ENCODE data around the gene GATAD2A. TPM values are rescaled to one million over a fixed set of nuclear protein-coding genes. Genes with fewer than 3 reads are reported as not detected.
A peak's percentile ranks its signal among the peaks of the same experiment; 100 is the strongest.

The GATAD2A gene
- total and polyA plus RNA-seq, 2 donors from 2014 or later, result 18.0 to 91.0 TPM

- no peaks in the 10 kb centered on the region for H3K9me3 ChIP-seq (ENCODE audit: control insufficient read depth in 2 of 3, insufficient read depth in 1 of 3, low read length in 3 of 3)
- no peaks in the 10 kb centered on the region for H3K27me3 ChIP-seq (ENCODE audit: control insufficient read depth, insufficient read depth, low read length)
- H3K36me3 ChIP-seq (ENCODE audit: control insufficient read depth in 2 of 3, insufficient read depth in 3 of 3, low read length in 3 of 3), result no peaks in the 10 kb centered on the region
- H3K4me3 ChIP-seq (ENCODE audit: low read length in 3 of 3), result no peak overlapping the region
- peaks cover 0 to 29% (median 15%) of the 10 kb centered on the region in 3 donors for H3K4me1 ChIP-seq (ENCODE audit: control insufficient read depth in 2 of 3, insufficient read depth in 2 of 3, low read depth in 1 of 3, low read length in 3 of 3)
- intact Hi-C loops (cut with DNase I), result no loop called here
- H3K9ac ChIP-seq (ENCODE audit: low read length in 3 of 3), result no peak overlapping the region
- FAIRE-seq (no peak), DNase-seq (peak in 1 of 5 donors; percentile 32)
- no peak overlapping the region for H3K27ac ChIP-seq (ENCODE audit: low read depth in 2 of 2, low read length in 2 of 2)
- TF ChIP-seq CTCF (IDR thresholded peaks at IDR 0.05; ENCODE audit: borderline replicate concordance, extremely low read depth, insufficient read depth), result no peak
Measured at GRCh38 chr19:19422156-19422555, 16.7 kb downstream of the GATAD2A start.

GRCh38 chr19:19423322-19423721 is 17.8 kb downstream of the GATAD2A start:
- H3K27me3 ChIP-seq (ENCODE audit: control insufficient read depth, insufficient read depth, low read length), result no peaks in the 10 kb centered on the region
- no peak overlapping the region for H3K4me3 ChIP-seq (ENCODE audit: low read length in 3 of 3)
- no peaks in the 10 kb centered on the region for H3K36me3 ChIP-seq (ENCODE audit: control insufficient read depth in 2 of 3, insufficient read depth in 3 of 3, low read length in 3 of 3)
- FAIRE-seq, result no peak
- intact Hi-C loops (cut with DNase I), result no loop called here
- peak in 1 of 5 donors; percentile 32 for DNase-seq
- H3K9ac ChIP-seq (ENCODE audit: low read length in 3 of 3), result no peak overlapping the region
- TF ChIP-seq CTCF (IDR thresholded peaks at IDR 0.05; ENCODE audit: borderline replicate concordance, extremely low read depth, insufficient read depth), result no peak
- no peak overlapping the region for H3K27ac ChIP-seq (ENCODE audit: low read depth in 2 of 2, low read length in 2 of 2)
- H3K4me1 ChIP-seq (ENCODE audit: control insufficient read depth in 2 of 3, insufficient read depth in 2 of 3, low read depth in 1 of 3, low read length in 3 of 3), result peaks cover 0 to 25% (median 15%) of the 10 kb centered on the region in 3 donors
- no peaks in the 10 kb centered on the region for H3K9me3 ChIP-seq (ENCODE audit: control insufficient read depth in 2 of 3, insufficient read depth in 1 of 3, low read length in 3 of 3)

- Histone ChIP-seq H3K4me3 (ENCODE audit: low read length in 3 of 3) (no peak overlapping the region), H3K9me3 (ENCODE audit: control insufficient read depth in 2 of 3, insufficient read depth in 1 of 3, low read length in 3 of 3) (no peaks in the 10 kb centered on the region), H3K27me3 (ENCODE audit: control insufficient read depth, insufficient read depth, low read length) (no peaks in the 10 kb centered on the region), H3K9ac (ENCODE audit: low read length in 3 of 3) (no peak overlapping the region), H3K27ac (ENCODE audit: low read depth in 2 of 2, low read length in 2 of 2) (no peak overlapping the region), H3K36me3 (ENCODE audit: control insufficient read depth in 2 of 3, insufficient read depth in 3 of 3, low read length in 3 of 3) (no peaks in the 10 kb centered on the region), H3K4me1 (ENCODE audit: control insufficient read depth in 2 of 3, insufficient read depth in 2 of 3, low read depth in 1 of 3, low read length in 3 of 3) (peaks cover 0 to 24% (median 15%) of the 10 kb centered on the region in 3 donors)
- TF ChIP-seq CTCF (IDR thresholded peaks at IDR 0.05; ENCODE audit: borderline replicate concordance, extremely low read depth, insufficient read depth), result no peak
- intact Hi-C loops (cut with DNase I), result no loop called here
- DNase-seq (peak in 1 of 5 donors; percentile 26), FAIRE-seq (no peak)
Measured at GRCh38 chr19:19425170-19425875, 19.8 kb downstream of the GATAD2A start.

All from kidney (tissue), 14 donors.